H9 (cell line): ENCODE data around the gene DPYSL5. TPM values are rescaled to one million over a fixed set of nuclear protein-coding genes. Genes with fewer than 3 reads are reported as not detected.

Source experiments
- DNase-seq: peaks from one replicate; pipeline ENCODE4 v3.0.0-alpha.2; 2017
- H2AFZ ChIP-seq: one replicate; pipeline ENCODE4 v1.6.1; 2013; ENCODE audit warnings: mild to moderate bottlenecking, low read length, control low read depth, moderate library complexity
- H2AK5ac ChIP-seq: 2 replicates; pipeline ENCODE4 v1.6.1; 2013; ENCODE audit warnings: low read length, control low read depth, mixed read lengths; ENCODE audit not compliant: insufficient read length
- H2BK120ac ChIP-seq: one replicate; pipeline ENCODE4 v1.6.1; 2013; ENCODE audit warnings: low read depth, mild to moderate bottlenecking, low read length, control low read depth, inconsistent platforms; ENCODE audit not compliant: poor library complexity, severe bottlenecking
- H2BK12ac ChIP-seq: 2 replicates; pipeline ENCODE4 v1.6.1; 2013; ENCODE audit warnings: low read length, control low read depth, mixed read lengths, low read depth; ENCODE audit not compliant: insufficient read length
- H2BK15ac ChIP-seq: 2 replicates; pipeline ENCODE4 v1.6.1; 2013; ENCODE audit warnings: low read depth, low read length, control low read depth
- H2BK20ac ChIP-seq: one replicate; pipeline ENCODE4 v1.6.1; 2013; ENCODE audit warnings: low read depth, mild to moderate bottlenecking, low read length, control low read depth, inconsistent platforms; ENCODE audit not compliant: poor library complexity, severe bottlenecking
- H2BK5ac ChIP-seq: 2 replicates; pipeline ENCODE4 v1.6.1; 2013; ENCODE audit warnings: low read length, control low read depth, mixed read lengths; ENCODE audit not compliant: insufficient read length
- H3K14ac ChIP-seq: 2 replicates; pipeline ENCODE4 v1.6.1; 2013; ENCODE audit warnings: low read length, control low read depth; ENCODE audit not compliant: insufficient read depth
- H3K18ac ChIP-seq: 2 replicates; pipeline ENCODE4 v1.6.1; 2013; ENCODE audit warnings: low read depth, mild to moderate bottlenecking, mixed read lengths, low read length, control low read depth; ENCODE audit not compliant: insufficient read length
- H3K23ac ChIP-seq: 2 replicates; pipeline ENCODE4 v1.6.1; 2013; ENCODE audit warnings: low read length, control low read depth, mixed read lengths, low read depth; ENCODE audit not compliant: insufficient read length
- H3K23me2 ChIP-seq: 2 replicates; pipeline ENCODE4 v1.6.1; 2013; ENCODE audit warnings: low read depth, mild to moderate bottlenecking, mixed read lengths, low read length, control low read depth; ENCODE audit not compliant: insufficient read length, poor library complexity, severe bottlenecking
- H3K27ac ChIP-seq: 2 replicates; pipeline ENCODE4 v1.5.1; 2013; ENCODE audit warnings: low read length, control low read depth, mixed read lengths, low read depth; ENCODE audit not compliant: insufficient read length
- H3K27me3 ChIP-seq: 2 replicates; pipeline ENCODE4 v1.6.1; 2013; ENCODE audit warnings: low read length, control low read depth, inconsistent platforms; ENCODE audit not compliant: insufficient read depth
- H3K4ac ChIP-seq: 2 replicates; pipeline ENCODE4 v1.6.1; 2013; ENCODE audit warnings: low read depth, mild to moderate bottlenecking, control low read depth, inconsistent platforms, low read length, moderate library complexity
- H3K4me1 ChIP-seq: 2 replicates; pipeline ENCODE4 v1.6.1; 2013; ENCODE audit warnings: low read length, control low read depth, inconsistent platforms; ENCODE audit not compliant: insufficient read depth
- H3K4me2 ChIP-seq: 2 replicates; pipeline ENCODE4 v1.6.1; 2013; ENCODE audit warnings: low read length, control low read depth, mixed read lengths; ENCODE audit not compliant: insufficient read length, insufficient read depth
- H3K56ac ChIP-seq: 2 replicates; pipeline ENCODE4 v1.6.1; 2013; ENCODE audit warnings: low read depth, mild to moderate bottlenecking, mixed read lengths, low read length, control low read depth; ENCODE audit not compliant: insufficient read length
- H3K79me1 ChIP-seq: 2 replicates; pipeline ENCODE4 v1.6.1; 2013; ENCODE audit warnings: low read depth, mild to moderate bottlenecking, moderate library complexity, low read length, control low read depth, inconsistent platforms; ENCODE audit not compliant: insufficient read depth, poor library complexity, severe bottlenecking
- H3K79me2 ChIP-seq: 2 replicates; pipeline ENCODE4 v1.6.1; 2013; ENCODE audit warnings: low read length, control low read depth, inconsistent platforms; ENCODE audit not compliant: insufficient read depth
- H3K9ac ChIP-seq: 2 replicates; pipeline ENCODE4 v1.6.1; 2013; ENCODE audit warnings: low read length, control low read depth, mixed read lengths; ENCODE audit not compliant: insufficient read length; ENCODE audit errors: extremely low read depth
- H3K9me3 ChIP-seq: one replicate; pipeline ENCODE4 v1.6.1; 2013; ENCODE audit warnings: low read depth, low read length, inconsistent platforms; ENCODE audit not compliant: control insufficient read depth
- H3T11ph ChIP-seq: one replicate; pipeline ENCODE4 v1.6.1; 2013; ENCODE audit warnings: mild to moderate bottlenecking, low read length, control low read depth, inconsistent platforms
- H4K20me1 ChIP-seq: one replicate; pipeline ENCODE4 v1.6.1; 2013; ENCODE audit not compliant: control insufficient read depth, insufficient read length, insufficient read depth
- H4K5ac ChIP-seq: 2 replicates; pipeline ENCODE4 v1.6.1; 2013; ENCODE audit warnings: low read depth, mild to moderate bottlenecking, mixed read lengths, low read length, control low read depth; ENCODE audit not compliant: insufficient read length
- H4K8ac ChIP-seq: replicated peaks from 2 replicates; pipeline ENCODE4 v1.6.1; 2013; ENCODE audit warnings: low read length, control low read depth, mixed read lengths, low read depth; ENCODE audit not compliant: insufficient read length
- H4K91ac ChIP-seq: 2 replicates; pipeline ENCODE4 v1.6.1; 2013; ENCODE audit warnings: low read depth, mild to moderate bottlenecking, moderate library complexity, mixed read lengths, low read length, control low read depth; ENCODE audit not compliant: insufficient read length
- H3K27ac Mint-ChIP-seq, 3 experiments: 2 replicates in 2 of 3; 3 replicates in 1 of 3; pipeline ENCODE4 v1.8.0; 2020 to 2021; ENCODE audit warnings: mixed read lengths in 3 of 3, mild to moderate bottlenecking in 1 of 3, moderate library complexity in 1 of 3
- H3K27me3 Mint-ChIP-seq: 2 replicates; pipeline ENCODE4 v1.8.0; 2021; ENCODE audit warnings: low read depth, mild to moderate bottlenecking, moderate library complexity, mixed read lengths
- H3K36me3 Mint-ChIP-seq, 3 experiments: 2 replicates in 2 of 3; 3 replicates in 1 of 3; pipeline ENCODE4 v1.8.0; 2020 to 2021; ENCODE audit warnings: low read depth in 3 of 3, mixed read lengths in 3 of 3; ENCODE audit not compliant: insufficient read depth in 1 of 3
- H3K4me1 Mint-ChIP-seq, 2 experiments: 2 replicates each; pipeline ENCODE4 v1.8.0; 2020; ENCODE audit warnings: mixed read lengths in 2 of 2
- H3K4me3 Mint-ChIP-seq, 2 experiments: 2 replicates in 1 of 2; 3 replicates in 1 of 2; pipeline ENCODE4 v1.8.0; 2020 to 2021; ENCODE audit warnings: mild to moderate bottlenecking in 2 of 2, mixed read lengths in 2 of 2, moderate library complexity in 1 of 2
- H3K9me3 Mint-ChIP-seq, 2 experiments: 2 replicates in 1 of 2; 3 replicates in 1 of 2; pipeline ENCODE4 v1.8.0; 2020; ENCODE audit warnings: mild to moderate bottlenecking in 2 of 2, mixed read lengths in 2 of 2, moderate library complexity in 1 of 2
- total RNA-seq: library from RNA; stranded (reverse); gene quantifications from 2 replicates; pipeline ENCODE4 v1.2.1, GENCODE V29; 2021
- TF ChIP-seq, protein P1 (sequence below): fragments of 200-600 bp; sonication (generic); conservative IDR thresholded peaks from 3 replicates; pipeline ENCODE4 v1.8.0; 2021; ENCODE audit warnings: antibody characterized with exemption, mild to moderate bottlenecking

DPYSL5 gene
- total RNA-seq, 1 experiment from 2014 or later, result 6.4 TPM

DNA sequence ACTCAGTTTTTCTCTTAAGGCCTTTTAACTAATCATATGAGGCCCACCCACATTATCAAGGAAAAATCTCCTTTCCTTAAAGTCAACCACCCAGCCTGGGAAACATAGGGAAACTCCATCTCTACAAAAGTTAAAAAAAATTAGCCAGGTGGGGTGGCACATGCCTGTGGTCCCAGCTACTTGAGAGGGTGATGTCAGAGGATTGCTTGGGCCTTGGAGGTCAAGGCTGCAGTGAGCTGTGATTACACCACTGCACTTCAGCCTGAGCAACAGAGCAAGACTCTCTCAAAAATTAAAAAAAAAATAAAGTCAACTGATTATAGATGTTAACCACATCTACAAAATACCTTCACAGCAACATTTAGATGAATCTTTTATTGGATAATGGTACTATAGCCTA is 5.8 kb downstream of the DPYSL5 start:
- no peak overlapping the region for H3K23ac ChIP-seq
- no peak overlapping the region for H2BK20ac ChIP-seq
- H2AK5ac ChIP-seq, result no peak overlapping the region
- no peak overlapping the region for H3K27ac ChIP-seq
- no peaks in the 10 kb centered on the region for H3K4me1 ChIP-seq
- H3K23me2 ChIP-seq, result peaks cover 12% of the 10 kb centered on the region
- H2BK12ac ChIP-seq, result no peak overlapping the region
- H4K8ac ChIP-seq, result no peak overlapping the region
- no peak for DNase-seq
- H3K27me3 Mint-ChIP-seq, result peaks cover 92% of the 10 kb centered on the region
- H3K4me1 Mint-ChIP-seq, result peaks cover 2 to 15% of the 10 kb centered on the region in 2 experiments; a peak in 3 of 4 replicates
- TF ChIP-seq, protein P1, sequence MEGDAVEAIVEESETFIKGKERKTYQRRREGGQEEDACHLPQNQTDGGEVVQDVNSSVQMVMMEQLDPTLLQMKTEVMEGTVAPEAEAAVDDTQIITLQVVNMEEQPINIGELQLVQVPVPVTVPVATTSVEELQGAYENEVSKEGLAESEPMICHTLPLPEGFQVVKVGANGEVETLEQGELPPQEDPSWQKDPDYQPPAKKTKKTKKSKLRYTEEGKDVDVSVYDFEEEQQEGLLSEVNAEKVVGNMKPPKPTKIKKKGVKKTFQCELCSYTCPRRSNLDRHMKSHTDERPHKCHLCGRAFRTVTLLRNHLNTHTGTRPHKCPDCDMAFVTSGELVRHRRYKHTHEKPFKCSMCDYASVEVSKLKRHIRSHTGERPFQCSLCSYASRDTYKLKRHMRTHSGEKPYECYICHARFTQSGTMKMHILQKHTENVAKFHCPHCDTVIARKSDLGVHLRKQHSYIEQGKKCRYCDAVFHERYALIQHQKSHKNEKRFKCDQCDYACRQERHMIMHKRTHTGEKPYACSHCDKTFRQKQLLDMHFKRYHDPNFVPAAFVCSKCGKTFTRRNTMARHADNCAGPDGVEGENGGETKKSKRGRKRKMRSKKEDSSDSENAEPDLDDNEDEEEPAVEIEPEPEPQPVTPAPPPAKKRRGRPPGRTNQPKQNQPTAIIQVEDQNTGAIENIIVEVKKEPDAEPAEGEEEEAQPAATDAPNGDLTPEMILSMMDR, result no peak
- no peak overlapping the region for H2AFZ ChIP-seq
- H3K4me2 ChIP-seq, result no peak overlapping the region
- no peaks in the 10 kb centered on the region for H3K79me2 ChIP-seq
- no peaks in the 10 kb centered on the region for H3K9me3 Mint-ChIP-seq
- H3K4me3 Mint-ChIP-seq, result no peak overlapping the region
- H3K9ac ChIP-seq, result no peak overlapping the region
- no peak overlapping the region for H2BK120ac ChIP-seq
- no peak overlapping the region for H4K91ac ChIP-seq
- no peak overlapping the region for H3K56ac ChIP-seq
- H3K27me3 ChIP-seq, result peaks cover 30% of the 10 kb centered on the region
- H3K9me3 ChIP-seq, result no peaks in the 10 kb centered on the region
- H3K36me3 Mint-ChIP-seq, result no peaks in the 10 kb centered on the region
- no peak overlapping the region for H2BK5ac ChIP-seq
- H3K4ac ChIP-seq, result no peak overlapping the region
- H3K27ac Mint-ChIP-seq, result no peak overlapping the region
- no peaks in the 10 kb centered on the region for H4K20me1 ChIP-seq
- no peak overlapping the region for H4K5ac ChIP-seq
- H2BK15ac ChIP-seq, result no peak overlapping the region
- no peaks in the 10 kb centered on the region for H3K79me1 ChIP-seq
- H3T11ph ChIP-seq, result no peak overlapping the region
- H3K18ac ChIP-seq, result no peak overlapping the region
- no peak overlapping the region for H3K14ac ChIP-seq
